HFFc6 (cell line): ENCODE data around the gene ATP8A2. TPM values are rescaled to one million over a fixed set of nuclear protein-coding genes. Genes with fewer than 3 reads are reported as not detected.

ENCODE experiments used
- DNase-seq: peaks from one replicate; pipeline ENCODE4 v3.0.0-alpha.2; 2018
- H3K27ac Mint-ChIP-seq: 2 replicates; pipeline ENCODE4 v1.8.0; 2020; ENCODE audit warnings: mild to moderate bottlenecking, mixed read lengths
- H3K27me3 Mint-ChIP-seq: 2 replicates; pipeline ENCODE4 v1.8.0; 2021; ENCODE audit warnings: mild to moderate bottlenecking, moderate library complexity, mixed read lengths; ENCODE audit not compliant: insufficient read depth
- H3K36me3 Mint-ChIP-seq: 2 replicates; pipeline ENCODE4 v1.8.0; 2021; ENCODE audit warnings: low read depth, mixed read lengths
- H3K4me1 Mint-ChIP-seq: 2 replicates; pipeline ENCODE4 v1.8.0; 2020; ENCODE audit warnings: low read depth, mixed read lengths
- H3K4me3 Mint-ChIP-seq: 2 replicates; pipeline ENCODE4 v1.8.0; 2020; ENCODE audit warnings: mild to moderate bottlenecking, moderate library complexity, mixed read lengths
- H3K9me3 Mint-ChIP-seq: 2 replicates; pipeline ENCODE4 v1.8.0; 2020; ENCODE audit warnings: mild to moderate bottlenecking, mixed read lengths
- total RNA-seq, 6 experiments: library from RNA; stranded (reverse); fragmentation: NEBNext Ultra II Directional; extraction: Animal tissue kit (Norgen Biotek cat#: 25700); gene quantifications; 2 replicates in 1 of 6; 3 replicates in 5 of 6; pipeline ENCODE4 v1.2.3, GENCODE V29; 2021
- TF ChIP-seq, protein P1 (sequence below): fragments of 200-600 bp; sonication (generic); IDR thresholded peaks from 2 replicates; pipeline ENCODE4 v1.5.0; 2021; ENCODE audit warnings: antibody characterized with exemption, mild to moderate bottlenecking

The ATP8A2 gene
- total RNA-seq, 6 experiments from 2014 or later = 0.02 TPM; not detected in 5

DNA sequence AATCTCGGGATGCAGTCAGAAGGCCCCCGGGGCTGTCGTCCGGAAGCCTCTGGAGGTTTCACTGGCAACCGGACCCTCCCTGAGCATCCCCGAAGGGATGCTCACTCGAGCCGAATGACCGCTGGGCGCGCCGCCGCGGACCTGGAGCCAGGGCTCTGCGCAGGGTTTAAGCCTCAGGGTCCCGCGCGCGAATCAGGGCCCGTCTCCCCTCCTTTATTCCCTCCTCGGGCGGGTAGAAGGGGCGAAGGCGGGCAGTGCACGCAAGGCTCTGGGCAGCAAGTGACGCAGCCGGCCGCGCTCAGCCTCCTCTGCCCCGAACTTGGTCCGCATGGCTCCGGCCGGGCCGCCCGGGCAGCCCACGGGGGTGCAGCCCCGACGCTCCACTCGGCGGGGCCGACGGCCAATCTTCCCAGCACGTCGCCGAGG lies 679.5 kb downstream of the ATP8A2 start:
- H3K4me3 Mint-ChIP-seq = no peak overlapping the region
- H3K4me1 Mint-ChIP-seq = no peaks in the 10 kb centered on the region
- no peak overlapping the region for H3K27ac Mint-ChIP-seq
- no peak for DNase-seq
- TF ChIP-seq, protein P1, sequence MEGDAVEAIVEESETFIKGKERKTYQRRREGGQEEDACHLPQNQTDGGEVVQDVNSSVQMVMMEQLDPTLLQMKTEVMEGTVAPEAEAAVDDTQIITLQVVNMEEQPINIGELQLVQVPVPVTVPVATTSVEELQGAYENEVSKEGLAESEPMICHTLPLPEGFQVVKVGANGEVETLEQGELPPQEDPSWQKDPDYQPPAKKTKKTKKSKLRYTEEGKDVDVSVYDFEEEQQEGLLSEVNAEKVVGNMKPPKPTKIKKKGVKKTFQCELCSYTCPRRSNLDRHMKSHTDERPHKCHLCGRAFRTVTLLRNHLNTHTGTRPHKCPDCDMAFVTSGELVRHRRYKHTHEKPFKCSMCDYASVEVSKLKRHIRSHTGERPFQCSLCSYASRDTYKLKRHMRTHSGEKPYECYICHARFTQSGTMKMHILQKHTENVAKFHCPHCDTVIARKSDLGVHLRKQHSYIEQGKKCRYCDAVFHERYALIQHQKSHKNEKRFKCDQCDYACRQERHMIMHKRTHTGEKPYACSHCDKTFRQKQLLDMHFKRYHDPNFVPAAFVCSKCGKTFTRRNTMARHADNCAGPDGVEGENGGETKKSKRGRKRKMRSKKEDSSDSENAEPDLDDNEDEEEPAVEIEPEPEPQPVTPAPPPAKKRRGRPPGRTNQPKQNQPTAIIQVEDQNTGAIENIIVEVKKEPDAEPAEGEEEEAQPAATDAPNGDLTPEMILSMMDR = no peak
- H3K9me3 Mint-ChIP-seq = no peaks in the 10 kb centered on the region
- H3K27me3 Mint-ChIP-seq = peaks cover 27% of the 10 kb centered on the region
- H3K36me3 Mint-ChIP-seq = no peaks in the 10 kb centered on the region

DNA sequence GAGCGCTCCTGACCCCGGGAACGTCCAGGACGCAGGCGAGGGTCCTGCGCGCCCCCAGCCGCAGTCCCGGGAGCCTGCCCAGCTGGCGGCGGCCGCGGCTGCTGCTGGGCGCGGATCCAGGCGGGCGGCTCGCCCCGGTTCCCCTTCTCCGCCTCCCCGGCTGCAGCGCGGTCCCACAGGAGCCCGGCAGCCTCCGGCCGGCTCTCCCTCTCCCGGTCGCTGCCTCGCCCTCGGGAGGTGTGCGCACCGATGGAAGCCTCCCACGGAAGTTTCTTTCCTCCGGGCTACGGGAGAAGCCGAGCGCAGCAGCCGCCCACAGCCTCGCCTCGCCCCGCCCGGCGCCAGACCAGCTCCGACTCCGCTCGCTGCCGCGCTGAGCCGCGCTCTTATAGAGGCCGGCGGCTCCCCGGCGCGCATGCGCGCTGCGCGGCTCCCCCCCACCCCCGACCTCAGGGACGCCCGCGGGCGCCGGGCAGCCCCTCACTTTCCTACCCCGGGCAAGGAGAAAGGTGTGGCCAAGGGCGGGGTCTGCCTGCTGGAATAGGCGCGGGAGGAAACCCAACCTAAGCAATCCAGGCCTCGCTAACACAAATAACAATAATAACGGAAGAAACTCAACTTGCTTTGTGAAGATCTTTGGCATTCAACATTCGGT lies 680.0 kb downstream of the ATP8A2 start, which contains the start of gene SHISA2:
Gene SHISA2, minus strand, starts transcription at position 360 of the 655 bp plus-strand sequence. CDS start 1,041 bp downstream, outside the sequence.
- TF ChIP-seq, protein P1 = no peak
- peak within 1 kb of the TSS; percentile 42; the same call in 1 of the 2 replicates for H3K4me3 Mint-ChIP-seq
- DNase-seq = no peak
- H3K9me3 Mint-ChIP-seq = no peaks in the 10 kb centered on the region
- no peaks in the 10 kb centered on the region for H3K36me3 Mint-ChIP-seq
- H3K27ac Mint-ChIP-seq = no peak within 1 kb of the TSS
- H3K4me1 Mint-ChIP-seq = no peaks in the 10 kb centered on the region
- peaks cover 27% of the 10 kb centered on the region for H3K27me3 Mint-ChIP-seq

DNA sequence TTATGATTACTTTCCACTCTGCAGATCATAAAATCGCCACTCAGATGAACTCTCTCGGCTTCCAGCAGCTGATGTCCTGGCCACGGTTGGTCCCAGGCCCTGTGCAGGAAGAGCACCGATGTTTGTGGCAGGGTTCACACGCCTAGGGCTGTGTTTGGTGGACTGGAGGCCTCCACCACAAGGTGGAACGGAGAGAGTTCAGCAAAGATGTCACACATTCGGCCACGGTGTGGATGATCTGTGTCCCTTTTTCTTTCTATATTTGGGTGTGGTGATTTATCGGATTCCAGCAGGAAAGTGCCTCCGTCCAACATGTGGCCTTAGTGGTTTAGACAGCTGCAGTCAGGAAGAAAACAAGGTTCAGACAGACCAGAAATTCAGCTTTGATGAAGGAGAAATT lies 680.6 kb downstream of the ATP8A2 start:
- H3K27me3 Mint-ChIP-seq = peaks cover 27% of the 10 kb centered on the region
- H3K4me3 Mint-ChIP-seq = peak overlapping the region; percentile 42; the same call in 1 of the 2 replicates
- TF ChIP-seq, protein P1 = no peak
- no peaks in the 10 kb centered on the region for H3K4me1 Mint-ChIP-seq
- DNase-seq = no peak
- H3K36me3 Mint-ChIP-seq = no peaks in the 10 kb centered on the region
- H3K9me3 Mint-ChIP-seq = no peaks in the 10 kb centered on the region
- no peak overlapping the region for H3K27ac Mint-ChIP-seq

DNA sequence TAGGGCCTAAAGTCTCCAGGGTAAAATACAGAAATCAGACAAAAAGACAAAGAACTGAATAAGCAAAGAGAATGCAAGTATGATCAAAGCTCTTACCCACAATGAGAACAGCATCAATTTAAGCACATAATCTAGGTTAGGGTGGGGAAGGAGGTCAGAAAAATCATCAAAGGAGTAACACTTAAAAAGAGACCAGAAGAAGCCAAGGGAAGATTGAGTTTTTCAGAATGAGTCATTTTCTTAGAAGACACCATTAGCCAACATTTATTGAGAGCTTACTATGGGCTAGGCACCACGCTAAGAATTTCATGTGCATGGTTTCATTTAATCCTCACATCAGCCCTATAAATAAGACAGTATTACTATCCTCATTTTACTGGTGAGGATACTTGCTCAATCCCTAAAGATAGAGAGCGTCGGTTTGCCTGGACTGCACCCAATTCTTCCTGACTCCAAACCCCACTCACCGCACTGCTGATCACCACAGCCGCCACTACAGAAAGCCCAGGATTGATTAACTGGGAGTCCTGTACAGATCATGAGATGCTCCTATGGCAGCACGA lies 681.7 kb downstream of the ATP8A2 start:
- Mint-ChIP-seq H3K9me3 (no peaks in the 10 kb centered on the region), H3K27me3 (peaks cover 27% of the 10 kb centered on the region), H3K36me3 (no peaks in the 10 kb centered on the region), H3K27ac (no peak overlapping the region), H3K4me1 (no peaks in the 10 kb centered on the region), H3K4me3 (no peak overlapping the region)
- DNase-seq = no peak
- TF ChIP-seq, protein P1 = no peak

DNA sequence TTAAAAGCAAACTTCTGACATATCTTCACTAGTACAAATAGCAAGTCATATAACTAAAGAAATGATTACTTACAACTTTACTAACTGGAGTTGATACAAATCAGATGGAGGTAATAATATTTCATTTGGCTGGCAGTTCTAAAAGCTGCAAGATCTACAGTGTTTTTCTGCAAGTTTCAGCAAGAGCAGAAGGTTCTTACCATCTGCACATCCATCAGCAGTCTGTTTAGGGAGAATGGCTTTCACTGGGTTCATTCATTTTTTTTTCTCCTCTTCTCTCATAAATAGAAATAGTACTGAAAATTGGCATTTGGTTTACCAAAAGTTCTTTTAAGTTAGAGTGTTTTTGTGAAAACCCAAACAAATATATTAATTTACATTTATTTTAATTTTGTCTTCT lies 683.1 kb downstream of the ATP8A2 start:
- H3K9me3 Mint-ChIP-seq = no peaks in the 10 kb centered on the region
- peaks cover 14% of the 10 kb centered on the region for H3K27me3 Mint-ChIP-seq
- no peak for DNase-seq
- H3K4me1 Mint-ChIP-seq = no peaks in the 10 kb centered on the region
- no peak overlapping the region for H3K4me3 Mint-ChIP-seq
- TF ChIP-seq, protein P1 = no peak
- H3K36me3 Mint-ChIP-seq = no peaks in the 10 kb centered on the region
- no peak overlapping the region for H3K27ac Mint-ChIP-seq
